Left ventricle myocardium inferior (tissue), 1 donor: Measurements from ENCODE around the gene ERVMER34-1. TPM values are rescaled to one million over a fixed set of nuclear protein-coding genes. Genes with fewer than 3 reads are reported as not detected.

Experiments
- DNase-seq: peaks from one replicate; pipeline ENCODE4 v3.0.0-alpha.2; 2020
- H3K27ac ChIP-seq: fragments of 200-600 bp; replicated peaks from 2 replicates; pipeline ENCODE4 v1.8.0; 2021
- H3K27me3 ChIP-seq: fragments of 200-600 bp; 2 replicates; pipeline ENCODE4 v1.8.0; 2021; ENCODE audit warnings: low read depth
- H3K36me3 ChIP-seq: fragments of 200-600 bp; 2 replicates; pipeline ENCODE4 v1.8.0; 2021
- H3K4me1 ChIP-seq: fragments of 200-600 bp; 2 replicates; pipeline ENCODE4 v1.8.0; 2021
- H3K4me3 ChIP-seq: fragments of 200-600 bp; 2 replicates; pipeline ENCODE4 v1.8.0; 2021; ENCODE audit warnings: mild to moderate bottlenecking, moderate library complexity
- H3K9me3 ChIP-seq: fragments of 200-600 bp; replicated peaks from 2 replicates; pipeline ENCODE4 v1.8.0; 2021
- intact Hi-C: fragments of 100-400 bp; cut with micrococcal nuclease; formaldehyde crosslinking; loops from one replicate; pipeline ENCODE4 v1.11.0; 2022
- total RNA-seq: library from RNA; stranded (reverse); fragmentation: NEBNext Ultra II Directional; extraction: Animal tissue kit (Norgen Biotek cat#: 25700); gene quantifications from one replicate; pipeline ENCODE4 v1.2.1, GENCODE V29; 2021
- TF ChIP-seq, protein P1 (sequence below): fragments of 200-600 bp; IDR thresholded peaks from 2 replicates; pipeline ENCODE4 v1.8.0; 2021; ENCODE audit warnings: antibody characterized with exemption, mild to moderate bottlenecking, borderline replicate concordance
- donor health status: DM: no; HTN: yes; CAD: no; lungs with severe emphysema.

The ERVMER34-1 gene
- total RNA-seq, 1 donor from 2014 or later: 3.9 TPM

DNA sequence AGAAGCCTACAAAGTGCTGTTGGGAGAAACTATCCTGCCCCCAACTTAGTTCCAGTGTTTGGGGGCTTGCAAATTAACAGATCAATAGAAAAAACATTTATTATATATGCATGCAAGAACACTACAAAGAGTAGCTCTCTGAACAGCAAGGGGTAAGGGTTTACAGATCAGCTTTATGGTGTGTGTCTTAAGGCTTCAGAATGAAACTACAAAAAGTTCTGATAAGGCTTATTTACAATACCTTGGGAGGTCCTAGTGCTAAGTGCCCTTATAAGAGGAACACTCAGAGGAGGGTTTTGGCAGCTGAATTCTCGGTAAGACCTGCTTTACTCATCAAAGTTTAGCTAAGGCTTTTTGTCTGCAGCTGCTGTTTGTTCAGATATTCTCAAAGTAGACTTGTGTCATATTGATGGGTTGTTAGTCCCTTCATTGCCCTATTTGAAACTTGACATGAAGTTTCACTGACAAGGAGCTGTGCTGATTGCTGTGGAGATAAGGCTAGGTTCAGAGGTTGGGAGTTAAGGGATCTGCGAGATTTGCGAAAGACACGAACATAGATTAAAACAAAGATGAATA, 7.7 kb downstream of the ERVMER34-1 start:
- Histone ChIP-seq H3K27me3 (no peaks in the 10 kb centered on the region), H3K36me3 (no peaks in the 10 kb centered on the region), H3K4me3 (no peak overlapping the region), H3K27ac (no peak overlapping the region), H3K9me3 (no peaks in the 10 kb centered on the region), H3K4me1 (no peaks in the 10 kb centered on the region)
- TF ChIP-seq, protein P1, sequence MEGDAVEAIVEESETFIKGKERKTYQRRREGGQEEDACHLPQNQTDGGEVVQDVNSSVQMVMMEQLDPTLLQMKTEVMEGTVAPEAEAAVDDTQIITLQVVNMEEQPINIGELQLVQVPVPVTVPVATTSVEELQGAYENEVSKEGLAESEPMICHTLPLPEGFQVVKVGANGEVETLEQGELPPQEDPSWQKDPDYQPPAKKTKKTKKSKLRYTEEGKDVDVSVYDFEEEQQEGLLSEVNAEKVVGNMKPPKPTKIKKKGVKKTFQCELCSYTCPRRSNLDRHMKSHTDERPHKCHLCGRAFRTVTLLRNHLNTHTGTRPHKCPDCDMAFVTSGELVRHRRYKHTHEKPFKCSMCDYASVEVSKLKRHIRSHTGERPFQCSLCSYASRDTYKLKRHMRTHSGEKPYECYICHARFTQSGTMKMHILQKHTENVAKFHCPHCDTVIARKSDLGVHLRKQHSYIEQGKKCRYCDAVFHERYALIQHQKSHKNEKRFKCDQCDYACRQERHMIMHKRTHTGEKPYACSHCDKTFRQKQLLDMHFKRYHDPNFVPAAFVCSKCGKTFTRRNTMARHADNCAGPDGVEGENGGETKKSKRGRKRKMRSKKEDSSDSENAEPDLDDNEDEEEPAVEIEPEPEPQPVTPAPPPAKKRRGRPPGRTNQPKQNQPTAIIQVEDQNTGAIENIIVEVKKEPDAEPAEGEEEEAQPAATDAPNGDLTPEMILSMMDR: no peak
- intact Hi-C loops: no loop called here
- DNase-seq: no peak

DNA sequence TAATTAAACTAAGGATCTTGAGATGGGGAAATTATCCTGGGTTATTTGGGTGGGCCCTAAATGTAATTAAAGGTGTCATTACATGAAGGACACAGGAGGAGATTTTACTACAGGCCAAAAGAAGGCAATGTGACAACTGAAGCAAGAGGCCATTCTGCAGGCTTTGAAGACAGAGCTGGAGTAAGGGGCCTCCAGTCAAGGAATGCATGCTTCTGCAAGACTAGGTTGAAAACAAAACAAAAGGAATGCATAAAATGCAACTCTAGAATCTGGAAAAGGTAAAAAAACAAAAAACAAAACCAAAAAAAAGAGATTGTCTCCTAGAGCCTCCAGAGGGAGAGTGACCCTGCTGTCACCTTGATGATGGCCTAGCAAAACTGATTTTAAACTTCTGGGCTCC, 21.6 kb downstream of the ERVMER34-1 start:
- DNase-seq: no peak
- Histone ChIP-seq H3K4me1 (no peaks in the 10 kb centered on the region), H3K9me3 (no peaks in the 10 kb centered on the region), H3K27ac (no peak overlapping the region), H3K36me3 (no peaks in the 10 kb centered on the region), H3K27me3 (no peaks in the 10 kb centered on the region), H3K4me3 (no peak overlapping the region)
- intact Hi-C loops: loop anchor here (10.0 kb wide), 1 partner anchor 135 kb away; the partner anchor contains the start of gene RASL11B
- TF ChIP-seq, protein P1: no peak

DNA sequence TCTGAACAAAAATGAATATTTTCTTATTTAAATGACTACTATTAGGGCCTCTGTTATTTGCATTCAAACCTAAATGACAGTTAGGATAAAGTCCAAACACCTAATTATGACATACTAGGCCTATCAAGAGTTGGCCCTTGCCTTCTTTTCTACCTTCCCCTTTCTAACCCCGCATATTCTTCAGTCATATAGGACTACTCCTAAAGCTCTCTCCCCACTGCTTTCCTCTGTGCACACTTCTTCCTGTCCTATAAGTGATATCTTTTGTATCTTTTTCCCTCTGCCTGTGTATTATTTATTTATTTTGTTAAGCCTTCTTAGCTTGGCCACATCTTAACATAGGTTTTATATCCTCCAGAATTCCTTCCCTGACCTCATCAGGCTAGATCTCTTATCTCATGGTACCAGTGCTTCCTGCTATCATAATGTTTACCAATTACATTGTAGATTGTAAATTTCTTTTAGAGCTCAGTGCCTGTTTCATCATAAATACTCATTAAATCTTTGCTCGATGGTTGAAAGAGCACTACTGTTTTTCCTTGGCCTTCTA, 22.5 kb downstream of the ERVMER34-1 start:
- Histone ChIP-seq H3K27ac (no peak overlapping the region), H3K36me3 (no peaks in the 10 kb centered on the region), H3K9me3 (no peaks in the 10 kb centered on the region), H3K27me3 (no peaks in the 10 kb centered on the region), H3K4me1 (no peaks in the 10 kb centered on the region), H3K4me3 (no peak overlapping the region)
- intact Hi-C loops: loop anchor here (10.0 kb wide), 1 partner anchor 136 kb away; the partner anchor contains the start of gene RASL11B
- DNase-seq: no peak
- TF ChIP-seq, protein P1: no peak

DNA sequence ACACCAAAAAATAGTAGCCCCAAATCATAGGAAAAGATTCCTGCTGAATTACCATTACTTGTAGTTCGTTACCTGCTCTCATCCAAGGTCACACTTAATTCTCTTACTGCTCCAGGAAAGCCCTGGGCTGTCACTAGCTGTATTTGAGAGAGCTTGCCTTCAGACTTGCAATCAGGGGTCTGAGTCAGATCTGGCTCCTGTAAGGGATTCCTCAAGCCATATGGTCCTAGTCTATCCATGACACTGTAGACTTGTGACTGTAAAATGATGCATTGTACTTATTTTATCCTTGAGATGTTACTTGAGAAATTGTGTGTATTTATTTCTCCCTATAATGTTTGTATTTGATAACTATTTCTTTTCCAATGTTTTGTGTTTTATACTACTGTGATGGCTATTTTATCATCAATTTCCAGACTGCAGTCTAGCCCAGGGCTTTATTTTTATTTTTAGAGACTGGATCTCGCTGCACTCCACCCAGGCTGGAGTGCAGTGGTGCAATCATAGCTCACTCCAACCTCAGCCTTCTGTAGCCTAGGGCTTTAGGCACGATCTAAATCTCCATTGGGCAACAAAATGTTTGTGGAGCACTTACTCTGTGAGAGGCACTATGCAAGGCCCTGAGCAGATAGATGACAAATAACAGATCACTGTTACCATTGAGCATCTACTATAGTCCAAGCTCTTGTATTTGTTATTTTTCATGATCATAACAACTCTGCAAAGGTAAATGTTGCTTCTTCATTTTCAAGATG, 24.2 kb downstream of the ERVMER34-1 start:
- H3K9me3 ChIP-seq: no peaks in the 10 kb centered on the region
- no peak for DNase-seq
- H3K4me1 ChIP-seq: peaks cover 10% of the 10 kb centered on the region
- no peaks in the 10 kb centered on the region for H3K36me3 ChIP-seq
- intact Hi-C loops: loop anchor here (10.0 kb wide), 1 partner anchor 138 kb away; the partner anchor contains the start of gene RASL11B
- no peak overlapping the region for H3K27ac ChIP-seq
- TF ChIP-seq, protein P1: no peak
- no peaks in the 10 kb centered on the region for H3K27me3 ChIP-seq
- H3K4me3 ChIP-seq: no peak overlapping the region

DNA sequence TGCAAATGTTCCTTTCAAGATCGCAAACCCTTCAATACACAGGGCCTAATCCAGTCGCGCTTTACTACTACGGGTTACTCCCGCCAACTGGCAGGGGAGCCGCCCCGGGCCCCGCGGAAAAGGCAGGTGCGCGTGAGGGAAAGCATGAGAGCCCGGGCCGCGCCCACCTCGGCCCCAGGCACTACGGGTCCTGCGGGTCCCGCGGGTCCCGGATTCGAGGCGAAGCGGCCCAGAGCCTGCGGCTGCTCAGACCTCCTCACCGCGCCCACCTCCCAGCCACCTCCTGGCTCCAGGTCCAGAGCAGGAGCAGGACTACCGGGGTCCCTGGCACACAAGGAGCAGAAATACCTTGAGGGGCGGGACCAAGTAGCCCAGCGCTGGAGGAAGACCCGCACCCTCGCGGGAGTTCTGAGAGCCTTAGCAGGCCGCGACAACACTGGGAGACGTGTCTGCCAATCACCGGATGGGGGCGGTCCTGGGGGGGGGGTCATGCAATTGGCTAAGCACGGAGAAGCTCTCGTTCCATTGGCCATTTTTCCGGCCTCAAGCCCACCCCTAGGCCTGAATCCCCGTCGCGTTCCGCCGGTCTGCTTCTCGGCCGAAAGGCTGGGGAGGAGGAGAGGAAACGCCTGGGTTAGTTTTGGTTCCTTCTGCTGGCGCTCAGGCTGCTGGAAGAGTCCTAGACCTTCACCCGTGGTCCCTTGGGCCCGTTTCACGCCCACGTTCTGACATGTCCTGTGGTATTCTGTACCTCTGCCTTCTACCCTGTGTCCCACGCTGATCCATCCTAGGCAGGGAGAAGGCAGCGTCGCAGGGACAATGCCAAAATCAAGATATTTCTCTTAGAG, 29.0 kb downstream of the ERVMER34-1 start:
- Histone ChIP-seq H3K4me3 (peak overlapping the region; percentile 90), H3K9me3 (no peaks in the 10 kb centered on the region), H3K36me3 (peaks cover 10% of the 10 kb centered on the region), H3K4me1 (peaks cover 20% of the 10 kb centered on the region), H3K27ac (peak overlapping the region; percentile 96), H3K27me3 (no peaks in the 10 kb centered on the region)
- peak; percentile 95 for DNase-seq
- intact Hi-C loops: loop anchor here (10.0 kb wide), 1 partner anchor 143 kb away; the partner anchor contains the start of gene RASL11B
- TF ChIP-seq, protein P1: no peak
